ENCODE data around the gene DNAJC1.

The DNAJC1 gene

GRCh38 chr10:21760332-21760731, 243.2 kb downstream of the DNAJC1 start:
- Histone ChIP-seq H3K9me2 (ENCODE audit: low read depth, low read length) (no peaks in the 10 kb centered on the region), H4K20me1 (ENCODE audit: insufficient read depth, low read length) (no peaks in the 10 kb centered on the region), H3K4me1 (ENCODE audit: insufficient read depth, low read length, severe bottlenecking) (no peaks in the 10 kb centered on the region), H3K9me3 (ENCODE audit: low read length) (no peaks in the 10 kb centered on the region), H3K4me3 (ENCODE audit: low read depth, low read length, poor library complexity, severe bottlenecking) (no peak overlapping the region), H3K27ac (ENCODE audit: low read depth, low read length, poor library complexity, severe bottlenecking) (no peak overlapping the region), H3K36me3 (ENCODE audit: insufficient read depth, low read length) (no peaks in the 10 kb centered on the region), H3K27me3 (ENCODE audit: insufficient read depth, low read length) (no peaks in the 10 kb centered on the region), H3K9ac (ENCODE audit: low read length) (no peak overlapping the region), H3K4me2 (ENCODE audit: low read length) (no peak overlapping the region), H2AFZ (ENCODE audit: low read length) (no peak overlapping the region), H3F3A (ENCODE audit: insufficient read depth, low read length) (no peaks in the 10 kb centered on the region), H3K79me2 (ENCODE audit: insufficient read depth, low read length) (no peaks in the 10 kb centered on the region)
- no peak for TF ChIP-seq EZH2 (IDR thresholded peaks at IDR 0.05; ENCODE audit: borderline replicate concordance, low read length)
- TF ChIP-seq, protein P1, sequence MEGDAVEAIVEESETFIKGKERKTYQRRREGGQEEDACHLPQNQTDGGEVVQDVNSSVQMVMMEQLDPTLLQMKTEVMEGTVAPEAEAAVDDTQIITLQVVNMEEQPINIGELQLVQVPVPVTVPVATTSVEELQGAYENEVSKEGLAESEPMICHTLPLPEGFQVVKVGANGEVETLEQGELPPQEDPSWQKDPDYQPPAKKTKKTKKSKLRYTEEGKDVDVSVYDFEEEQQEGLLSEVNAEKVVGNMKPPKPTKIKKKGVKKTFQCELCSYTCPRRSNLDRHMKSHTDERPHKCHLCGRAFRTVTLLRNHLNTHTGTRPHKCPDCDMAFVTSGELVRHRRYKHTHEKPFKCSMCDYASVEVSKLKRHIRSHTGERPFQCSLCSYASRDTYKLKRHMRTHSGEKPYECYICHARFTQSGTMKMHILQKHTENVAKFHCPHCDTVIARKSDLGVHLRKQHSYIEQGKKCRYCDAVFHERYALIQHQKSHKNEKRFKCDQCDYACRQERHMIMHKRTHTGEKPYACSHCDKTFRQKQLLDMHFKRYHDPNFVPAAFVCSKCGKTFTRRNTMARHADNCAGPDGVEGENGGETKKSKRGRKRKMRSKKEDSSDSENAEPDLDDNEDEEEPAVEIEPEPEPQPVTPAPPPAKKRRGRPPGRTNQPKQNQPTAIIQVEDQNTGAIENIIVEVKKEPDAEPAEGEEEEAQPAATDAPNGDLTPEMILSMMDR (IDR thresholded peaks at IDR 0.05; ENCODE audit: low read length): no peak

DNA sequence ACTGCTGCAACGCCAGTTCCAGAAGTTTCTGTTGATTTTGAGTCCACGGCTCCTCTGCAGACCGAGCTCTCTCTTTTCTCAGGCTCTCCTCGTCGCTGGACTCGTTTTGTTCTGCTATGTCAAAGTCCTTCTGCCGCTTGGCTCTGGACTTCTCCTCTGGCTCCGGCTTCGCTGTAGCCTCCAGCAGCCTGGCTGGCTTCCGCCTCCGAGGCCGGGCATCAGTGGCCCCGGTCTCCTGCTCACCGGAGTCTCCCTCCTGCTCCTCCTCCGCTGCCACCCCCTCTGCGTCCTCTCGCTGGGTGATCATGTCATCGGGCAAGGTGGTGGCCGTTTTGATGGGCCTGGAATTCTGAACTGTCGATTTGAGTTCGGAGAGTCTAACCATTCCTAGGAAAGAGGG, 244.3 kb downstream of the DNAJC1 start:
- no peaks in the 10 kb centered on the region for H3K9me3 ChIP-seq (ENCODE audit: low read length)
- no peak overlapping the region for H3K4me3 ChIP-seq (ENCODE audit: low read depth, low read length, poor library complexity, severe bottlenecking)
- no peak overlapping the region for H3K27ac ChIP-seq (ENCODE audit: low read depth, low read length, poor library complexity, severe bottlenecking)
- H3K9me2 ChIP-seq (ENCODE audit: low read depth, low read length): no peaks in the 10 kb centered on the region
- H4K20me1 ChIP-seq (ENCODE audit: insufficient read depth, low read length): no peaks in the 10 kb centered on the region
- H3K4me2 ChIP-seq (ENCODE audit: low read length): no peak overlapping the region
- H3K9ac ChIP-seq (ENCODE audit: low read length): no peak overlapping the region
- TF ChIP-seq, protein P1 (IDR thresholded peaks at IDR 0.05; ENCODE audit: low read length): no peak
- TF ChIP-seq EZH2 (IDR thresholded peaks at IDR 0.05; ENCODE audit: borderline replicate concordance, low read length): no peak
- H3K4me1 ChIP-seq (ENCODE audit: insufficient read depth, low read length, severe bottlenecking): no peaks in the 10 kb centered on the region
- H2AFZ ChIP-seq (ENCODE audit: low read length): no peak overlapping the region
- no peaks in the 10 kb centered on the region for H3F3A ChIP-seq (ENCODE audit: insufficient read depth, low read length)
- H3K79me2 ChIP-seq (ENCODE audit: insufficient read depth, low read length): no peaks in the 10 kb centered on the region
- H3K27me3 ChIP-seq (ENCODE audit: insufficient read depth, low read length): no peaks in the 10 kb centered on the region
- no peaks in the 10 kb centered on the region for H3K36me3 ChIP-seq (ENCODE audit: insufficient read depth, low read length)

DNA sequence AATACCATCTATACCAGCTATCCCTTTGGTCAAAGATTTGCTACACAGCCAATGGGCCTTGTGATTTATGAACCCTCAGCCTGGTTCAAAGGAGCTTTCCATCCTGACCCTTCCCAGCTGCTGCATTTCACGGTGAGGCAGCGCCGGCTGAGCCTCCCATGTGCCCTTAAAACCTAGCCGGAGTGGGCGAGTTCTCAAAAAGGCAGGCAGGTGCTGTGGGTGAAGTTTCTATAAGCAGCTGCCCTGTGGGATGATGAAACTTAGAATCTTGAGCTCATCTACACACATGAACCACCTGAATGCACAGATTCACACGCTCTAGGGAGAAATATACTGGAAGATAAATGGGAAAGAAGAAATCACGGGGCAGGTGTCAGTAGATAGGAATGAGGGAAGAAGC, 244.8 kb downstream of the DNAJC1 start:
- H3K9me2 ChIP-seq (ENCODE audit: low read depth, low read length): no peaks in the 10 kb centered on the region
- no peaks in the 10 kb centered on the region for H3K36me3 ChIP-seq (ENCODE audit: insufficient read depth, low read length)
- H3K79me2 ChIP-seq (ENCODE audit: insufficient read depth, low read length): no peaks in the 10 kb centered on the region
- H3K27me3 ChIP-seq (ENCODE audit: insufficient read depth, low read length): no peaks in the 10 kb centered on the region
- no peak overlapping the region for H3K4me3 ChIP-seq (ENCODE audit: low read depth, low read length, poor library complexity, severe bottlenecking)
- H3K9me3 ChIP-seq (ENCODE audit: low read length): no peaks in the 10 kb centered on the region
- H3K27ac ChIP-seq (ENCODE audit: low read depth, low read length, poor library complexity, severe bottlenecking): no peak overlapping the region
- no peaks in the 10 kb centered on the region for H4K20me1 ChIP-seq (ENCODE audit: insufficient read depth, low read length)
- no peaks in the 10 kb centered on the region for H3F3A ChIP-seq (ENCODE audit: insufficient read depth, low read length)
- H3K4me1 ChIP-seq (ENCODE audit: insufficient read depth, low read length, severe bottlenecking): no peaks in the 10 kb centered on the region
- H2AFZ ChIP-seq (ENCODE audit: low read length): no peak overlapping the region
- H3K4me2 ChIP-seq (ENCODE audit: low read length): no peak overlapping the region
- TF ChIP-seq EZH2 (IDR thresholded peaks at IDR 0.05; ENCODE audit: borderline replicate concordance, low read length): no peak
- TF ChIP-seq, protein P1 (IDR thresholded peaks at IDR 0.05; ENCODE audit: low read length): no peak
- no peak overlapping the region for H3K9ac ChIP-seq (ENCODE audit: low read length)
